OCI-LY3 (cell line): ENCODE data around the gene DDI2.

Experiments used
- H2AFZ ChIP-seq: fragments of 200-600, 300-600 bp; shearing (Covaris generic); 2 replicates; pipeline ENCODE4 v1.6.0; 2014; ENCODE audit warnings: antibody characterized with exemption, low read depth, low read length
- H3K27ac ChIP-seq: fragments of 200-600, 300-600 bp; sonication (generic); 2 replicates; pipeline ENCODE4 v1.5.1; 2014; ENCODE audit warnings: mild to moderate bottlenecking, low read length, moderate library complexity, mixed read lengths
- H3K27me3 ChIP-seq: fragments of 200-600, 300-600 bp; sonication (generic); 2 replicates; pipeline ENCODE4 v1.6.1; 2014; ENCODE audit warnings: low read depth, low read length, mixed read lengths
- H3K36me3 ChIP-seq: fragments of 200-600, 300-600 bp; sonication (generic); replicated peaks from 2 replicates; pipeline ENCODE3; 2014; ENCODE audit warnings: low read depth, low read length, mixed read lengths
- H3K4me1 ChIP-seq: fragments of 300-600, 200-600 bp; sonication (generic); 2 replicates; pipeline ENCODE4 v1.6.1; 2014; ENCODE audit warnings: low read length, mixed read lengths
- H3K4me2 ChIP-seq: fragments of 200-600, 300-600 bp; sonication (generic); 2 replicates; pipeline ENCODE4 v1.6.1; 2014; ENCODE audit warnings: low read length, mixed read lengths
- H3K4me3 ChIP-seq: fragments of 300-600, 200-600 bp; sonication (generic); 2 replicates; pipeline ENCODE4 v1.5.1; 2014; ENCODE audit warnings: antibody characterized with exemption, mild to moderate bottlenecking, low read length, moderate library complexity
- H3K79me2 ChIP-seq: fragments of 300-600, 200-600 bp; shearing (Covaris generic); 2 replicates; pipeline ENCODE4 v1.6.1; 2014; ENCODE audit warnings: mild to moderate bottlenecking, low read length, mixed read lengths
- H3K9ac ChIP-seq: fragments of 300-600, 200-600 bp; shearing (Covaris generic); 2 replicates; pipeline ENCODE4 v1.6.0; 2014; ENCODE audit warnings: mild to moderate bottlenecking, low read length, moderate library complexity
- H3K9me3 ChIP-seq: fragments of 200-600, 300-600 bp; shearing (Covaris generic); 2 replicates; pipeline ENCODE4 v1.6.1; 2014; ENCODE audit warnings: low read length, mixed read lengths; ENCODE audit not compliant: insufficient read depth
- H4K20me1 ChIP-seq: fragments of 200-600, 300-600 bp; sonication (generic); 2 replicates; pipeline ENCODE4 v1.6.1; 2016; ENCODE audit warnings: low read length, mixed read lengths; ENCODE audit not compliant: insufficient read depth
- CTCF ChIP-seq: fragments of 200-600, 300-600 bp; sonication (generic); IDR thresholded peaks from 2 replicates; pipeline ENCODE4 v1.5.1; 2014; ENCODE audit warnings: antibody characterized with exemption, low read length, low read depth
- EZH2phosphoT487 ChIP-seq: fragments of 200-600 bp; shearing (Covaris generic); IDR thresholded peaks from 2 replicates; pipeline ENCODE4 v1.6.1; 2018; ENCODE audit warnings: antibody characterized with exemption, mixed run types, low read depth

Gene DDI2

GRCh38 chr1:15626269-15626950 lies 9.2 kb downstream of the DDI2 start:
- TF ChIP-seq CTCF, result no peak
- TF ChIP-seq EZH2phosphoT487, result no peak
- Histone ChIP-seq H3K9ac (no peak overlapping the region), H3K4me2 (no peak overlapping the region; the same call in none of the 2 replicates), H2AFZ (no peak overlapping the region), H3K4me3 (no peak overlapping the region), H4K20me1 (peaks cover 81% of the 10 kb centered on the region), H3K36me3 (peaks cover 35% of the 10 kb centered on the region), H3K9me3 (no peaks in the 10 kb centered on the region), H3K4me1 (peaks cover 44% of the 10 kb centered on the region), H3K27ac (peak overlapping the region; percentile 50; the same call in 1 of the 2 replicates), H3K27me3 (no peaks in the 10 kb centered on the region), H3K79me2 (peaks cover 84% of the 10 kb centered on the region)

GRCh38 chr1:15627343-15627988 lies 10.2 kb downstream of the DDI2 start:
- Histone ChIP-seq H3K9ac (no peak overlapping the region), H3K36me3 (peaks cover 34% of the 10 kb centered on the region), H2AFZ (no peak overlapping the region), H3K4me2 (peak overlapping the region; percentile 41), H3K79me2 (peaks cover 74% of the 10 kb centered on the region), H3K27me3 (no peaks in the 10 kb centered on the region), H3K4me1 (peaks cover 44% of the 10 kb centered on the region), H3K4me3 (no peak overlapping the region), H4K20me1 (peaks cover 70% of the 10 kb centered on the region), H3K27ac (peak overlapping the region; percentile 50), H3K9me3 (no peaks in the 10 kb centered on the region)
- no peak for TF ChIP-seq CTCF
- no peak for TF ChIP-seq EZH2phosphoT487

- H4K20me1 ChIP-seq, result peaks cover 65% of the 10 kb centered on the region
- H2AFZ ChIP-seq, result no peak overlapping the region
- no peaks in the 10 kb centered on the region for H3K27me3 ChIP-seq
- peak overlapping the region; percentile 50 for H3K27ac ChIP-seq
- peak overlapping the region; percentile 41 for H3K4me2 ChIP-seq
- H3K4me3 ChIP-seq, result no peak overlapping the region
- no peak overlapping the region for H3K9ac ChIP-seq
- peaks cover 44% of the 10 kb centered on the region for H3K4me1 ChIP-seq
- peaks cover 36% of the 10 kb centered on the region for H3K36me3 ChIP-seq
- TF ChIP-seq EZH2phosphoT487 (no peak), CTCF (no peak)
- H3K9me3 ChIP-seq, result no peaks in the 10 kb centered on the region
- H3K79me2 ChIP-seq, result peaks cover 69% of the 10 kb centered on the region
These were observed 10.7 kb downstream of the DDI2 start for GRCh38 chr1:15628003-15628402.

- no peak overlapping the region for H3K4me3 ChIP-seq
- H3K9me3 ChIP-seq, result no peaks in the 10 kb centered on the region
- no peak overlapping the region for H3K4me2 ChIP-seq
- no peak overlapping the region for H3K27ac ChIP-seq
- no peak overlapping the region for H3K9ac ChIP-seq
- H2AFZ ChIP-seq, result no peak overlapping the region
- peaks cover 23% of the 10 kb centered on the region for H3K79me2 ChIP-seq
- peaks cover 1% of the 10 kb centered on the region for H3K4me1 ChIP-seq
- H3K36me3 ChIP-seq, result peaks cover 48% of the 10 kb centered on the region
- H3K27me3 ChIP-seq, result no peaks in the 10 kb centered on the region
- TF ChIP-seq EZH2phosphoT487, result no peak
- no peak for TF ChIP-seq CTCF
- peaks cover 7% of the 10 kb centered on the region; the same call in 1 of the 2 replicates for H4K20me1 ChIP-seq
These were observed 16.6 kb downstream of the DDI2 start for GRCh38 chr1:15633756-15634420.
